Endothelial cell of umbilical vein (primary cell): ENCODE data around the gene IGFBP6. TPM values are rescaled to one million over a fixed set of nuclear protein-coding genes. Genes with fewer than 3 reads are reported as not detected.

Experiments
- BruUV-seq: library from RNA; stranded (reverse); fragments of 400-500 nt; replicated peaks from 2 replicates; lab custom pipeline; 2021; lab: Mats Ljungman, UMichigan
- CTCF ChIA-PET: fragments of 300-600, 350-600 bp; sonication (Branson Sonifier 250); formaldehyde crosslinking; loops from one replicate; lab custom pipeline; 2021; ENCODE audit warnings: antibody characterized with exemption, inconsistent platforms; lab: Charles Lee
- POLR2A ChIA-PET: fragments of 300-600, 350-600 bp; sonication (Branson Sonifier 250); formaldehyde crosslinking; loops from one replicate; lab custom pipeline; 2021; ENCODE audit warnings: antibody characterized with exemption, inconsistent platforms; lab: Charles Lee
- DNase-seq: peaks from one replicate; pipeline ENCODE4 v3.0.0-alpha.2; 2011; ENCODE audit warnings: low read depth, low spot score
- FAIRE-seq: peaks from 2 replicates; lab custom pipeline; 2011; peaks lifted over from hg19 to GRCh38; lab: Jason Lieb, UNC
- H2AFZ ChIP-seq: 2 replicates; pipeline ENCODE4 v1.6.0; 2012; ENCODE audit warnings: low read depth, low read length, control low read depth, inconsistent platforms
- H3K27ac ChIP-seq: 2 replicates; pipeline ENCODE4 v1.5.1; 2011; ENCODE audit warnings: low read depth, mild to moderate bottlenecking, control low read depth, low read length, moderate library complexity; ENCODE audit not compliant: insufficient read depth
- H3K27me3 ChIP-seq, 2 experiments: 2 replicates each; pipeline versions ENCODE4 v1.6.0 to v1.6.1; 2011; ENCODE audit warnings: low read length in 2 of 2, mixed read lengths in 1 of 2; ENCODE audit not compliant: control insufficient read depth in 2 of 2, insufficient read depth in 2 of 2
- H3K36me3 ChIP-seq, 2 experiments: 2 replicates in 1 of 2; 3 replicates in 1 of 2; pipeline ENCODE4 v1.5.1; 2011; ENCODE audit warnings: low read length in 2 of 2, mild to moderate bottlenecking in 1 of 2, moderate library complexity in 1 of 2; ENCODE audit not compliant: control insufficient read depth in 2 of 2, insufficient read depth in 2 of 2; ENCODE audit errors: extremely low read depth in 1 of 2
- H3K4me1 ChIP-seq: 3 replicates; pipeline ENCODE4 v1.5.1; 2011; ENCODE audit warnings: mild to moderate bottlenecking, low read length; ENCODE audit not compliant: control insufficient read depth, insufficient read depth; ENCODE audit errors: extremely low read depth
- H3K4me2 ChIP-seq: 2 replicates; pipeline ENCODE4 v1.6.1; 2011; ENCODE audit warnings: low read length, control low read depth, mixed read lengths; ENCODE audit not compliant: insufficient read depth
- H3K4me3 ChIP-seq, 3 experiments: fragments of 200-600 bp in 1 of 3; sonication (generic), shearing (Covaris generic) in 1 of 3; replicated peaks in 1 of 3; 2 replicates each; pipeline ENCODE4 v1.5.1; 2011 to 2016; ENCODE audit warnings: control low read depth in 3 of 3, low read length in 3 of 3, mild to moderate bottlenecking in 2 of 3, inconsistent platforms in 1 of 3, low read depth in 1 of 3, moderate library complexity in 1 of 3; ENCODE audit not compliant: insufficient read depth in 1 of 3
- H3K79me2 ChIP-seq: 2 replicates; pipeline ENCODE4 v1.6.0; 2012; ENCODE audit warnings: low read length, inconsistent platforms; ENCODE audit not compliant: control insufficient read depth, insufficient read depth
- H3K9ac ChIP-seq: replicated peaks from 2 replicates; pipeline ENCODE3; 2011; ENCODE audit warnings: low read length, control low read depth; ENCODE audit not compliant: insufficient read depth; ENCODE audit errors: extremely low read depth
- H3K9me1 ChIP-seq: replicated peaks from 3 replicates; pipeline ENCODE4 v1.6.0; 2011; ENCODE audit warnings: mild to moderate bottlenecking, low read length; ENCODE audit not compliant: control insufficient read depth, insufficient read depth; ENCODE audit errors: extremely low read depth
- H3K9me3 ChIP-seq: replicated peaks from 2 replicates; pipeline ENCODE4 v1.5.1; 2012; ENCODE audit warnings: low read length, inconsistent platforms; ENCODE audit not compliant: control insufficient read depth, insufficient read depth
- H4K20me1 ChIP-seq: replicated peaks from 2 replicates; pipeline ENCODE3; 2011; ENCODE audit warnings: mild to moderate bottlenecking, low read length; ENCODE audit not compliant: control insufficient read depth, insufficient read depth; ENCODE audit errors: extremely low read depth
- CTCF ChIP-seq, 2 donors: IDR thresholded peaks; 1 replicate in 1 of 2; 2 replicates in 1 of 2; pipeline ENCODE4 v1.5.1; 2011; ENCODE audit warnings: low read length in 2 of 2, mild to moderate bottlenecking in 2 of 2, moderate library complexity in 2 of 2, control low read depth in 1 of 2, inconsistent platforms in 1 of 2, low read depth in 1 of 2; ENCODE audit not compliant: insufficient read depth in 1 of 2; ENCODE audit errors: extremely low read depth in 1 of 2
- EZH2 ChIP-seq: IDR thresholded peaks from 2 replicates; pipeline ENCODE4 v1.6.1; 2012; ENCODE audit warnings: borderline replicate concordance, low read depth, mild to moderate bottlenecking, moderate library complexity, low read length, inconsistent platforms; ENCODE audit not compliant: severe bottlenecking
- FOS ChIP-seq: IDR thresholded peaks from 2 replicates; pipeline ENCODE4 v1.6.1; 2011; ENCODE audit warnings: mild to moderate bottlenecking, low read length, moderate library complexity, borderline replicate concordance; ENCODE audit not compliant: insufficient read depth
- GATA2 ChIP-seq: IDR thresholded peaks from 2 replicates; pipeline ENCODE4 v1.7.0; 2011; ENCODE audit warnings: low read depth, mild to moderate bottlenecking, moderate library complexity, mixed read lengths, low read length; ENCODE audit not compliant: insufficient read length, insufficient read depth
- JUN ChIP-seq: IDR thresholded peaks from 2 replicates; pipeline ENCODE4 v1.6.1; 2011; ENCODE audit warnings: borderline replicate concordance, low read depth; ENCODE audit not compliant: insufficient read length, insufficient read depth
- MAX ChIP-seq: IDR thresholded peaks from 2 replicates; pipeline ENCODE4 v1.6.1; 2011; ENCODE audit not compliant: insufficient read depth, insufficient read length
- MYC ChIP-seq: IDR thresholded peaks from one replicate; pipeline ENCODE4 v1.6.1; 2011; ENCODE audit warnings: mild to moderate bottlenecking, low read depth, low read length
- POLR2A ChIP-seq: IDR thresholded peaks from 2 replicates; pipeline ENCODE4 v1.6.1; 2012; ENCODE audit warnings: low read depth, mild to moderate bottlenecking, control low read depth, low read length
- POLR2AphosphoS5 ChIP-seq: IDR thresholded peaks from 2 replicates; pipeline ENCODE4 v1.6.1; 2012; ENCODE audit warnings: low read depth, mild to moderate bottlenecking, control low read depth, low read length, moderate library complexity; ENCODE audit not compliant: insufficient read depth
- dilution Hi-C: fragments of 300-500 bp; cut with MboI; formaldehyde crosslinking; loops from one replicate; pipeline ENCODE4 v1.15.0; 2019; ENCODE audit warnings: low sequenced_read_pairs; ENCODE audit not compliant: extremely low pct_ligation_motif_present
- intact Hi-C: fragments of 100-400 bp; cut with micrococcal nuclease; formaldehyde crosslinking; loops from one replicate; pipeline ENCODE4 v1.10.0; 2022
- polyA plus RNA-seq, 4 experiments: library from polyadenylated mRNA; depleted of rRNA in 3 of 4; stranded (reverse) in 3 of 4; unstranded in 1 of 4; fragments of >200 nt; gene quantifications; 2 replicates each; pipeline versions ENCODE4 v1.2.1 to v1.2.3, GENCODE V29; 2011 to 2012; ENCODE audit warnings: missing spikeins in 1 of 4
- total RNA-seq: library from RNA; stranded (reverse); gene quantifications from 2 replicates; pipeline ENCODE4 v1.2.3, GENCODE V29; 2021

Gene IGFBP6
- total and polyA plus RNA-seq, 2 donors (not counting 3 experiments of a cell fraction or from before 2014, with no cell fraction given) = 14.1 to 18.2 TPM

DNA sequence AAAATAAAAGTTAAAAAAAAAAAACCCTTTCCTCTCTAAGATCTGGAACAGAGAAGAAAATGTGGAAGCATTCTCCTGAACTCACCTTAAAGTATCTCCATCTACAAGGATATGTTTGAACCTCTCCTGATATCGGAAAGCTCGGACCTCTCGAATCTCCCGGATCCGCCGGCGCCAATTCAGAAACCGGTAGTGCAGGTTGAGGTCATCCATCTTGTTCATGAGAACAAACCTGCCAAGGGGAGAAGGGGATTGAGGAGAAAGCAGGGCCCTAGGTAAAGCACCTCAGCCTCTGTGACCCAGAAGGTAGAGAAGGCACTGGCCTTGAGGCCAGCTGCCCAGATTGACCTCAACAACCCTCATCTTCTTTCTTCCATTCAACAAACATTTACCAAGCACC, 20.4 kb upstream of the IGFBP6 start:
- ChIA-PET CTCF (interaction anchor here (1.0 to 6.4 kb wide), 2 partner anchors 10 to 120 kb away, joined by 3 to 91 read pairs; no protein-coding TSS in a partner anchor), POLR2A (no interaction called here)
- dilution Hi-C loops = no loop called here

More for the DNA sequence above, 20.4 kb upstream of the IGFBP6 start:
- intact Hi-C loops = no loop called here
- DNase-seq (no peak), FAIRE-seq (no peak)
- Histone ChIP-seq H3K36me3 (peaks cover 0 to 22% of the 10 kb centered on the region in 2 experiments), H3K27me3 (no peaks in the 10 kb centered on the region), H3K79me2 (peaks cover 11% of the 10 kb centered on the region), H3K9me3 (no peaks in the 10 kb centered on the region), H3K9me1 (no peaks in the 10 kb centered on the region), H3K27ac (no peak overlapping the region), H3K4me2 (no peak overlapping the region), H3K9ac (no peak overlapping the region), H4K20me1 (no peaks in the 10 kb centered on the region), H2AFZ (no peak overlapping the region), H3K4me3 (no peak overlapping the region), H3K4me1 (peaks cover 18% of the 10 kb centered on the region)
- no peak for TF ChIP-seq GATA2
- TF ChIP-seq POLR2A = no peak
- TF ChIP-seq JUN = no peak
- no peak for TF ChIP-seq CTCF (IDR thresholded peaks at IDR 0.05; ENCODE audit: extremely low read depth in 1 of 2, insufficient read depth in 1 of 2, low read depth in 1 of 2, low read length in 2 of 2)
- TF ChIP-seq POLR2AphosphoS5 = no peak
- TF ChIP-seq FOS = no peak
- no peak for TF ChIP-seq MAX
- TF ChIP-seq EZH2 = no peak
- no peak for TF ChIP-seq MYC
- BruUV-seq = no TSS peak
